Body of pancreas (tissue), 4 donors: Measurements from ENCODE around the gene EFCAB6. TPM values are rescaled to one million over a fixed set of nuclear protein-coding genes. Genes with fewer than 3 reads are reported as not detected.

Experiments
- ATAC-seq: fragments of 150-250 bp; one replicate; pipeline ENCODE4 v1.9.1; 2016
- DNase-seq, 4 donors: peaks; one replicate each; pipeline ENCODE4 v3.0.0-alpha.2; 2019
- H3K27ac ChIP-seq, 4 donors: fragments of 200-600 bp; sonication (generic); 1 replicate in 3 of 4; 2 replicates in 1 of 4; pipeline versions ENCODE4 v1.5.1 to v1.6.1; 2016 to 2019; ENCODE audit warnings: mild to moderate bottlenecking in 1 of 4, mixed read lengths in 1 of 4, moderate library complexity in 1 of 4
- H3K27me3 ChIP-seq, 2 donors: fragments of 200-600 bp; sonication (generic); one replicate each; pipeline ENCODE4 v1.6.0; 2016; ENCODE audit warnings: mild to moderate bottlenecking in 1 of 2
- H3K36me3 ChIP-seq, 2 donors: fragments of 200-600 bp; sonication (generic); replicated peaks in 1 of 2; 2 replicates each; pipeline ENCODE4 v1.5.1; 2016; ENCODE audit warnings: low read depth in 2 of 2; ENCODE audit not compliant: insufficient read depth in 1 of 2
- H3K4me1 ChIP-seq: fragments of 200-600 bp; sonication (generic); one replicate; pipeline ENCODE4 v1.6.0; 2016
- H3K4me3 ChIP-seq, 2 donors: fragments of 200-600 bp; sonication (generic); 1 replicate in 1 of 2; 2 replicates in 1 of 2; pipeline ENCODE4 v1.5.1; 2016 to 2019
- H3K9me3 ChIP-seq, 3 donors: fragments of 200-600 bp; sonication (generic); 1 replicate in 2 of 3; 2 replicates in 1 of 3; pipeline ENCODE4 v1.5.1; 2016
- POLR2A ChIP-seq, 3 donors: fragments of 450-650 bp; IDR thresholded peaks; one replicate each; pipeline ENCODE4 v1.6.1; 2016; ENCODE audit warnings: antibody characterized with exemption in 3 of 3, mild to moderate bottlenecking in 2 of 3
- WGBS, 2 donors: methylation state at CpG; one replicate each; pipeline ENCODE4 v1.1.5; 2017; 5-methylcytosine and 5-hydroxymethylcytosine counted together
- intact Hi-C: fragments of 100-400 bp; cut with DNase I; formaldehyde crosslinking; loops from one replicate; pipeline ENCODE4 v1.15.1; 2023
- total RNA-seq, 2 donors: library from RNA; depleted of rRNA; stranded (reverse); fragments of >200 nt; gene quantifications; one replicate each; pipeline ENCODE4 v1.1.0, GENCODE V29; 2016
- TF ChIP-seq, protein P1 (sequence below), 7 experiments: fragments of 450-650 bp in 4 of 7; fragments of 200-600 bp in 3 of 7; sonication (generic) in 3 of 7; IDR thresholded peaks; one replicate each; pipeline ENCODE4 v1.5.1; 2016 to 2019; ENCODE audit warnings: antibody characterized with exemption in 7 of 7

The EFCAB6 gene
- total RNA-seq, 2 donors from 2014 or later: 4.0 to 4.4 TPM

DNA sequence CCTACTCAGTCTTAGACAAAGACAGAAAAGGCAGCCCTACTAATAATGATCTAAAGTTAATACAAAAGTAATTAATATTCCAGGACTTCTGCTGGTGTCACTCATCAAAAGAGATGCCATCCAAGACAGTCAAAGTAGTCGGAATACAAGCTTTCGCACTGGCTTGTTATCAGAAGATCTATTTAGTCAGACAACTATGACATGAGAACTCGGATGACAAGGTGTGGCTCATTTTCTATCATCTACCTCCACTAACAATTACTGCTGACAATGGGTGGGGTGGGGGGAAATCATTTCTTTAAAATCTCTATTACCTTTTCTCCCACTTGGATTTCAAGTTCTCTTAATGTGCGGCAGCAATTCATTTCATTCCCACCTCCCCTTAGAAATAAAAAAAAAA lies 56.7 kb downstream of the EFCAB6 start:
- intact Hi-C loops: no loop called here

DNA sequence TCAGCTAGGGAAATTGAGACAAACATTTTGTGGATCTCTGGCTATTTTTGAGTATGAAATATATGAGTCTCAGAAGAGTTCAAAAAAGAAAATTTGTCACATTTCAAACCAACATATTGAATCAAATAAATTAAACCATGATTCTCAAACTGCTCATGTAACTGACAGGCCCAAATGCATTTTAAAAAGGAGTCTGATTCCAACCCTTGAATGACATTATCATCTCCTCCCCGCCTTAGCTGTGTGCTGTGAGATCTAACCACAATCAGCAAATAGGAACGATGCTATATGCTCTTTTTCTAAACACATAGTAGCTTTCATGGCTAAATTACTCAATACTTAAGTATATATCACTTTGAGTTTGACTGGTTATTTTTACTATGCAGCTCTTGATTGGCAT lies 57.1 kb downstream of the EFCAB6 start:
- Histone ChIP-seq H3K27me3 (no peaks in the 10 kb centered on the region), H3K27ac (no peak overlapping the region), H3K4me1 (no peaks in the 10 kb centered on the region), H3K36me3 (no peaks in the 10 kb centered on the region), H3K4me3 (no peak overlapping the region), H3K9me3 (no peaks in the 10 kb centered on the region)
- ATAC-seq: no peak
- DNase-seq: no peak
- 79 to 86% methylated on average over 2 of the region's 2 CpGs for WGBS, 2 donors
- intact Hi-C loops: no loop called here
- TF ChIP-seq, protein P1, sequence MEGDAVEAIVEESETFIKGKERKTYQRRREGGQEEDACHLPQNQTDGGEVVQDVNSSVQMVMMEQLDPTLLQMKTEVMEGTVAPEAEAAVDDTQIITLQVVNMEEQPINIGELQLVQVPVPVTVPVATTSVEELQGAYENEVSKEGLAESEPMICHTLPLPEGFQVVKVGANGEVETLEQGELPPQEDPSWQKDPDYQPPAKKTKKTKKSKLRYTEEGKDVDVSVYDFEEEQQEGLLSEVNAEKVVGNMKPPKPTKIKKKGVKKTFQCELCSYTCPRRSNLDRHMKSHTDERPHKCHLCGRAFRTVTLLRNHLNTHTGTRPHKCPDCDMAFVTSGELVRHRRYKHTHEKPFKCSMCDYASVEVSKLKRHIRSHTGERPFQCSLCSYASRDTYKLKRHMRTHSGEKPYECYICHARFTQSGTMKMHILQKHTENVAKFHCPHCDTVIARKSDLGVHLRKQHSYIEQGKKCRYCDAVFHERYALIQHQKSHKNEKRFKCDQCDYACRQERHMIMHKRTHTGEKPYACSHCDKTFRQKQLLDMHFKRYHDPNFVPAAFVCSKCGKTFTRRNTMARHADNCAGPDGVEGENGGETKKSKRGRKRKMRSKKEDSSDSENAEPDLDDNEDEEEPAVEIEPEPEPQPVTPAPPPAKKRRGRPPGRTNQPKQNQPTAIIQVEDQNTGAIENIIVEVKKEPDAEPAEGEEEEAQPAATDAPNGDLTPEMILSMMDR (IDR thresholded peaks at IDR 0.05): no peak
- no peak for TF ChIP-seq POLR2A (IDR thresholded peaks at IDR 0.05)

More for the DNA sequence above, 56.7 kb downstream of the EFCAB6 start:
- Histone ChIP-seq H3K4me1 (no peaks in the 10 kb centered on the region), H3K9me3 (no peaks in the 10 kb centered on the region), H3K27me3 (no peaks in the 10 kb centered on the region), H3K36me3 (no peaks in the 10 kb centered on the region), H3K4me3 (no peak overlapping the region), H3K27ac (no peak overlapping the region)
- ATAC-seq: no peak
- TF ChIP-seq POLR2A (IDR thresholded peaks at IDR 0.05): no peak
- TF ChIP-seq, protein P1 (IDR thresholded peaks at IDR 0.05): no peak
- WGBS, 2 donors: 91 to 94% methylated on average over 4 of the region's 4 CpGs
- no peak for DNase-seq

DNA sequence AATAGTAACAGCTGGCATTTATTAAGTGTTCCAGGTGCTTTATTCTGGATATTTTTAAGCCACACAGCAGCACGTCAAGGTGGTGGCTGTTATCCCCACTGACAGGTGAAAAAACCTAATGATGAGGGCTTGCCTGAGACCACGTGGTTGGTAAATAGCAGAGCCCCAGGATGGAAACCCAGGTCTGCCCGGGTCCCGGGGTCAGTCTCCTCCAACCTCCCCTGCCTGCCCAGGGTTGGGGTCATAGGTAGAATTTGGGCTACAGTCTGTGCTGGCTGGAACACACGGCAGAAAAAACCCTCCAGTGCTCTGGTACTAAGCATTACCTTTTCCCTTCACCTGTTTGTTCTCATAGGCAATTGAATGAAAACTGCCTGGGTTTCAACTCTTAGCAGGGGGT lies 57.9 kb downstream of the EFCAB6 start:
- Histone ChIP-seq H3K36me3 (no peaks in the 10 kb centered on the region), H3K27ac (no peak overlapping the region), H3K4me1 (no peaks in the 10 kb centered on the region), H3K27me3 (no peaks in the 10 kb centered on the region), H3K9me3 (no peaks in the 10 kb centered on the region), H3K4me3 (no peak overlapping the region)
- DNase-seq (no peak), ATAC-seq (no peak)
- intact Hi-C loops: no loop called here
- TF ChIP-seq, protein P1 (IDR thresholded peaks at IDR 0.05): no peak
- TF ChIP-seq POLR2A (IDR thresholded peaks at IDR 0.05): no peak
- WGBS, 2 donors: 73% methylated on average over 5 of the region's 5 CpGs

DNA sequence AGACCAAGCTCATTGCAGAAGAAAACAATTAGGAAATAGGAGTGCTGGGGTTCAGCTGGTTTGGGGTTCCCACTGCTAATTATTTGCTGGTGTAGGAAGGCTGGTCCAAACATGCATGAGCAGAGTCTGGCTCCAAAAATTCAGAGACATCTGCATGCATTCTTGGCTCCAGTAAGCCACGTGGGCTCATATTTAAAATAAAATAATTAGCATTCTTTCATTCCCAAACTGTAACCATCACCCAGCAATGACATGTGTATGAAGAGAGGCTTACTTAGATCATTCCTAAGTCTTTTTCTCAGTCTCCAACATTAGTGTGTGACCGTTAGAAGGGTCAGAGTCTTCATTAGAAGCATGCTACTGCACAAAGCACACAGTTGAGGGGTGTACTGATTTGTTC lies 58.4 kb downstream of the EFCAB6 start:
- Histone ChIP-seq H3K36me3 (no peaks in the 10 kb centered on the region), H3K4me3 (no peak overlapping the region), H3K27ac (no peak overlapping the region), H3K27me3 (no peaks in the 10 kb centered on the region), H3K4me1 (no peaks in the 10 kb centered on the region), H3K9me3 (no peaks in the 10 kb centered on the region)
- TF ChIP-seq, protein P1 (IDR thresholded peaks at IDR 0.05): no peak
- no peak for TF ChIP-seq POLR2A (IDR thresholded peaks at IDR 0.05)
- DNase-seq: no peak
- intact Hi-C loops: no loop called here
- ATAC-seq: no peak
- 66 to 75% methylated on average over 2 of the region's 2 CpGs for WGBS, 2 donors

DNA sequence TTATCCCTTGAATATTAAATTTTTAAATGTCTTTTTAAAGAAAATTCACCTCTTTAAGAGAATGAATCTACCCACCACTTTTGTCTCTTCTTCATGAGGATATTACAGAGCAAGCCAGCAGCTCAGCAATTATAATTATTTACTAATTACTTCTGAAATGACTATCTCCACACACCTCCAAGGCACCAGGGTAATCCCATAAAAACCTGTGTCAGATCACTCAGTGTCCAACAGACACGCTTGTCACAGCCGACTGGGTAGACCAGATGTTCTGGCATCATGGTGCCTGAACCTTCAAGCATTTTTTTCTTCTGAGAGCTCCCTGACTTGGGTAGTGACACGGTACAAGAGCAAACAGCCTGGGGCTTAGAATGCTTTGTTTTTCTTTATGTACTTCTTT lies 61.4 kb downstream of the EFCAB6 start:
- no peaks in the 10 kb centered on the region for H3K36me3 ChIP-seq
- H3K27me3 ChIP-seq: no peaks in the 10 kb centered on the region
- intact Hi-C loops: no loop called here
- no peaks in the 10 kb centered on the region for H3K9me3 ChIP-seq
- TF ChIP-seq, protein P1 (IDR thresholded peaks at IDR 0.05): no peak
- TF ChIP-seq POLR2A (IDR thresholded peaks at IDR 0.05): no peak
- 70 to 83% methylated on average over 3 of the region's 3 CpGs for WGBS, 2 donors
- no peak overlapping the region for H3K27ac ChIP-seq
- DNase-seq (no peak), ATAC-seq (no peak)
- H3K4me1 ChIP-seq: no peaks in the 10 kb centered on the region
- H3K4me3 ChIP-seq: no peak overlapping the region
